ENCODE data around the gene WDR72. TPM values are rescaled to one million over a fixed set of nuclear protein-coding genes. Genes with fewer than 3 reads are reported as not detected.

The WDR72 gene
- total and polyA plus RNA-seq, 7 donors, result under 0.01 to 3.6 (median 0.22) TPM; not detected in 1

DNA sequence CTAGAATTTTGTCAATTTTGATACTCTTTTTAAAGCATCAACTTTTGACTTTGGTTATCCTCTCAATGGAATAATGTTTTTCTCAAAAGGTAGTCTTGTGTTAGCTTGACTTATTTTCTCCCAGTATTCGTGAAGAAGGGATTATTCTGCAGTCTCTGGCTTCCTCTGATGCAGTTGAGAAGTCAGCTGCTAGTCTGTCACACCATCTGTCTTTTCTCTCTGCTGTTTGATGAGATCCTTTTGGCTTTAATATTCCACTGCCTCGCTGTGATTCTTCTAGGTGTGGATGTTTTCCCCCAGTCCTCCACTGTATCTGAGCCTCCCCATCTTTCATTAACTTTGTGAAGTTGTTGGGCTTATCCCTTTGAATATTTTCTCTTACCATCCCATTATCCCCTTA, 141.0 kb downstream of the WDR72 start:
- Histone ChIP-seq H3K36me3 (no peaks in the 10 kb centered on the region), H3K4me3 (no peak overlapping the region), H3K27ac (no peak overlapping the region), H3K4me1 (no peaks in the 10 kb centered on the region), H3K9me3 (peaks cover 0 to 2% (median 0%) of the 10 kb centered on the region in 4 donors), H3K27me3 (no peaks in the 10 kb centered on the region)
- intact Hi-C loops (cut with DNase I), result no loop called here
- no peak for DNase-seq
- TF ChIP-seq, protein P1, sequence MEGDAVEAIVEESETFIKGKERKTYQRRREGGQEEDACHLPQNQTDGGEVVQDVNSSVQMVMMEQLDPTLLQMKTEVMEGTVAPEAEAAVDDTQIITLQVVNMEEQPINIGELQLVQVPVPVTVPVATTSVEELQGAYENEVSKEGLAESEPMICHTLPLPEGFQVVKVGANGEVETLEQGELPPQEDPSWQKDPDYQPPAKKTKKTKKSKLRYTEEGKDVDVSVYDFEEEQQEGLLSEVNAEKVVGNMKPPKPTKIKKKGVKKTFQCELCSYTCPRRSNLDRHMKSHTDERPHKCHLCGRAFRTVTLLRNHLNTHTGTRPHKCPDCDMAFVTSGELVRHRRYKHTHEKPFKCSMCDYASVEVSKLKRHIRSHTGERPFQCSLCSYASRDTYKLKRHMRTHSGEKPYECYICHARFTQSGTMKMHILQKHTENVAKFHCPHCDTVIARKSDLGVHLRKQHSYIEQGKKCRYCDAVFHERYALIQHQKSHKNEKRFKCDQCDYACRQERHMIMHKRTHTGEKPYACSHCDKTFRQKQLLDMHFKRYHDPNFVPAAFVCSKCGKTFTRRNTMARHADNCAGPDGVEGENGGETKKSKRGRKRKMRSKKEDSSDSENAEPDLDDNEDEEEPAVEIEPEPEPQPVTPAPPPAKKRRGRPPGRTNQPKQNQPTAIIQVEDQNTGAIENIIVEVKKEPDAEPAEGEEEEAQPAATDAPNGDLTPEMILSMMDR (IDR thresholded peaks at IDR 0.05), result no peak
- 69 to 76% methylated on average over 2 of the region's 2 CpGs for WGBS, 2 donors

DNA sequence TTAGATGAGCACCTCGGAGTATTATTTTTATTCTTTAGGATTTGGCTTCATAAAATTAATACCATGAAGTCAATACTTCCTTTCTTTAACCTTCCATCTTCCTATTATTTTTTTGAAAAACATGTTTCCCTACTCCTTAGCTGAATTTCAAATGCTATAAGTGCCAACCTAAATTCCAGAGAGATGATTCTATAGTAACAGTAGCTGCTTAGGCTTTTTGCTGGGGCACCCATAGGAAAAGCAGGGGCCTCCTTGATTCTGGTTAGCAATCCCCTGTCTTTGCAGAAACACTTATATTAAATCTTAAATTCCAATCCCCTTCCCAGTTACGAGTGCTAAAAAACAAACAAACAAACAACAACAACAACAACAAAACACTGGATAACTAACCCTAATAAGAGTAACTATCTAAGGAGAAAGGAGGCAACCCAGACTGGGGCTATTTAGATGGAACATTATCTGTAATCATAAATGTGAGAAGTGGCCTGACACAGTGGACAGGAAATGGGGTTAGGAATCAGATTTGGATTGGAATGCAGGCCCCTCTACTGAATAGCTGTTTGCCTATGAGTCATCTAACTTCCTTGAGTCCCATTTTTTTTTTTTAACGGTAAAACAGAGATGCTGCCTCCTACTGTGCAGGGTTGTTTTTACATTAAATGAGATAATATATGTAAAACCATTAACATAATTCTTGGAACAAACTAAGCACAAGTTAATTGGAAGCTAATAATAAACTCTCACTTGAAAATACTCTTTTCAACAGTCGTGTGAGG, 148.1 kb downstream of the WDR72 start:
- no peaks in the 10 kb centered on the region for H3K36me3 ChIP-seq
- DNase-seq, result no peak
- H3K4me3 ChIP-seq, result no peak overlapping the region
- intact Hi-C loops (cut with DNase I), result no loop called here
- H3K27me3 ChIP-seq, result no peaks in the 10 kb centered on the region
- 81 to 85% methylated on average over 4 of the region's 4 CpGs for WGBS, 2 donors
- no peak for TF ChIP-seq EP300 (IDR thresholded peaks at IDR 0.05)
- TF ChIP-seq, protein P1 (IDR thresholded peaks at IDR 0.05), result no peak
- no peak for TF ChIP-seq POLR2A (IDR thresholded peaks at IDR 0.05)
- TF ChIP-seq POLR2AphosphoS5 (IDR thresholded peaks at IDR 0.05), result no peak
- H3K4me1 ChIP-seq, result no peaks in the 10 kb centered on the region
- H3K27ac ChIP-seq, result no peak overlapping the region
- H3K9me3 ChIP-seq, result peaks cover 0 to 2% (median 0%) of the 10 kb centered on the region in 4 donors

DNA sequence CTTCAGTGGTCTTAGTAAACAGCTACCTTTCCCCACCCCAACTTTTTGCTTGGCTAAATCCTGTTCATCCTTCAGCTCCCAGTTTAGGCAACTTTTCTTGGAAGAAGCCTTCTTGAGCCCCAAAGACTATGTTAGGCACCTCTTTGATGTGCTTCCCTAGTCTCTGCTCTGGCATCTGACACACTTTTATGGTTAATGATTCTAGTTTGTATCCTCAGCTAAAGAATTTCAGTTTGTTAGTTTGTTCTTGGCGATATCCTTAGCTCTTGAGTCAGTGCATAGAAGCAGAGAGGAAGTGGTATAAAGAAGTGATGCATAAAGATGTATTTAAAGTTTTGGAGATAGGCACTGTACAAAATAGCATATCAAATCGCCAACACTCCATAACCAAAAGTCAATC, 168.4 kb downstream of the WDR72 start:
- intact Hi-C loops (cut with DNase I), result no loop called here
- H3K27ac ChIP-seq, result no peak overlapping the region
- no peaks in the 10 kb centered on the region for H3K36me3 ChIP-seq
- 74 to 91% methylated on average over 2 of the region's 2 CpGs for WGBS, 2 donors
- H3K4me1 ChIP-seq, result no peaks in the 10 kb centered on the region
- DNase-seq, result no peak
- no peak overlapping the region for H3K4me3 ChIP-seq
- H3K9me3 ChIP-seq, result no peaks in the 10 kb centered on the region
- TF ChIP-seq POLR2A (IDR thresholded peaks at IDR 0.05) (no peak), EP300 (IDR thresholded peaks at IDR 0.05) (no peak), POLR2AphosphoS5 (IDR thresholded peaks at IDR 0.05) (no peak)
- TF ChIP-seq, protein P1 (IDR thresholded peaks at IDR 0.05), result no peak
- no peaks in the 10 kb centered on the region for H3K27me3 ChIP-seq

DNA sequence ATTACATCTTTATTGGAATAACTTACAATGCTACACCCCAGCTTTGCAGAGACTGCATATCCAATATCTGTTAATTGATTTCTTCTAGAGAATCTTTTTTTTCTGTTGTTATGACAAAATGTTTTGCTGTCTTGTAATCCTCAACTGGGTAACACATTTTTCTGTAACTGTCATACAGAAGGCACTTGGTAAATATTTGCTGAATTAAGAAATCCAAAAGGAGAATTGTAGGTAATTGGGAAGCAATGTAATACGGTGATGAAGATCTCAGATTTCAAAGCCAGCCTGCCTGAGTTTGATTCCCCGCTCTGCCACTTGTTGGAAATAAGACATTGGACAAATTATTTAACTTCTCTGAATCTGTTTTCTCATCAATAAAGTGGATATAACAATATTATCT, 169.1 kb downstream of the WDR72 start:
- Histone ChIP-seq H3K36me3 (no peaks in the 10 kb centered on the region), H3K4me1 (no peaks in the 10 kb centered on the region), H3K27ac (no peak overlapping the region), H3K9me3 (no peaks in the 10 kb centered on the region), H3K4me3 (no peak overlapping the region), H3K27me3 (no peaks in the 10 kb centered on the region)
- intact Hi-C loops (cut with DNase I), result no loop called here
- no peak for DNase-seq
- TF ChIP-seq EP300 (IDR thresholded peaks at IDR 0.05) (no peak), POLR2AphosphoS5 (IDR thresholded peaks at IDR 0.05) (no peak), POLR2A (IDR thresholded peaks at IDR 0.05) (no peak)
- TF ChIP-seq, protein P1 (IDR thresholded peaks at IDR 0.05), result no peak
- 83% methylated on average over 2 of the region's 2 CpGs for WGBS, 2 donors
